Rectal smooth muscle tissue (tissue), 1 donor: ENCODE results near the gene OR2S2.

Experiments used
- H3K27ac ChIP-seq: one replicate; pipeline ENCODE4 v1.7.0; 2013; ENCODE audit warnings: low read depth, low read length, inconsistent platforms
- H3K27me3 ChIP-seq: one replicate; pipeline ENCODE4 v1.7.0; 2013; ENCODE audit warnings: low read length; ENCODE audit not compliant: control insufficient read depth, insufficient read depth
- H3K36me3 ChIP-seq: one replicate; pipeline ENCODE4 v1.7.0; 2013; ENCODE audit warnings: low read length; ENCODE audit not compliant: control insufficient read depth, insufficient read depth
- H3K4me1 ChIP-seq: one replicate; pipeline ENCODE4 v1.7.0; 2013; ENCODE audit warnings: low read length; ENCODE audit not compliant: control insufficient read depth, insufficient read depth
- H3K4me3 ChIP-seq: one replicate; pipeline ENCODE4 v1.7.0; 2013; ENCODE audit warnings: low read length
- H3K9ac ChIP-seq: one replicate; pipeline ENCODE4 v1.7.0; 2013; ENCODE audit warnings: low read length

OR2S2 gene

DNA sequence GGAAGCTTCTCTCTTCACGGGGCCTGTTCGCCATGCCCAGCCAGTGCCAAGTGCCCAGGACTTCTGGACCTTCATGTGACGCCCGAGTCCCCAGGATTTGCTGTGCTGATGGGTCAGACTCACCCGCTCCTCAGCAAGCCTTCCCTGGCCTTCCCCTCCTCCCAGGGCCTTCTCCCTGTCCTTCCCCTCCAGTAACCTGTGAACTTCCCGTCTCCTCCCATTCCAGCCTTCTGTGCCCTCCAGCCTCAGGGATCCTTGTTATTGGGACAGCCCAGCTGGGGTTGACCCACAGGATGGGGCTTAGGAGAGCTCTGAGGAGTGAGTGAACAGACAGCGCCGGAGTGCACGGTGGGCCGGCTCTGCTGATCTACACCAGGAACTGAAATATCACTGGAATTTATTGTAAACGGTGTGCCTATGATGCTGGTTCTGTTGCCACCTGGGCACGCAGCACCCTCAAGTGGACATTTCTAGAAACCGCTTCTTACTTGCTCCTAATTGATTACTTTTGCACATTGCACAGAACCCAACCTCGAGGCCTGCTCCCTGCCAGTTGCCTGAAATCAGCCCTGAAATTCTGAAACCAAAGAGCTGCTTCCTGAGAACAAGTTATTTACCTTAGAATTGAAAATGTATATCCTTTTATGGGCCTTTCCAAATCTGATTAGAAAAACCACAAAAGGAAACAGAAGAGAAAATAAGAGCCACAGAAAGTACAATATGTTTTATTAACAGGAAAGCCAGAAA lies 47.2 kb downstream of the OR2S2 start:
- Histone ChIP-seq H3K4me1 (peaks cover 34% of the 10 kb centered on the region), H3K27ac (no peak overlapping the region), H3K9ac (no peak overlapping the region), H3K36me3 (no peaks in the 10 kb centered on the region), H3K4me3 (no peak overlapping the region), H3K27me3 (no peaks in the 10 kb centered on the region)

DNA sequence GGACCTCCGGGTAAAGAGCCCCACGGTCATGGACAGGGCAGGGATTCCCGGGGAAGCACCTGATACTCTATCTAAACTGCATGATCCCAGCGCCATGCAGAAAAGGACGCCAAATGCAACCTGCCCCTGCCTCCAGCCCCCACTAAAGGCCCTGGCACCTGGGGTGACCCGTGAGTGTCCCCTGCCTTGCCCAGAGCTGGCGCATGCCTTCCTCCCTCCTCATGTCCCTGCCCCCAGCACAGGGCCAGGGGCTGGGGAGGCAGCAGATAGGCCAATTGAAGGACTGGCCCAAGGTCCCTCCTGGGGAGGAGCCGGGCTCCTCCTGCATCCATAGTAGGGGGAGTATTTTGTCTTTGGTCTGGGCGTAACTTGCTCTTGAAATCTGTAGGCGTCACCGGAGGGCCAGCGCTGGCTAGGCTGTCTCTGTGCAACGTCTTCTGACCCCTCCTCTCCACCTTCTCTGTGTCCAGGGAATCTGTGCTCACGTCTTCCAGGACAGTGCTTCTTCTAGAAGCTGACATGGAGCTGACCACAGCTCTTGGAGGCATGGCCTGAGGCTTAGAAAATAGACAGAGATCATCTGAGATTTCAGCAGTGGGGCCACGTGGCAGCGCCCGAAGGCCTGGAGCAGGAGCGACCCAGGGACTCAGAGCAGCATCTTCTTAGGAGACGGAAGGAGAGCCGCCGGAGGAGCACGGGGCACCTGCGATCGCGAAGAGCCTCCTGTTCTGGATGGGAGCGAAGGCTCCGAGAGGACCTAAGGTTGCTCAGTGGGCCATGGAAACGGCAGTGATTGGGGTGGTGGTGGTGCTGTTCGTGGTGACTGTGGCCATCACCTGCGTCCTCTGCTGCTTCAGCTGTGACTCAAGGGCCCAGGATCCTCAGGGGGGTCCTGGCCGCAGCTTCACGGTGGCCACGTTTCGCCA lies 48.0 kb downstream of the OR2S2 start:
- peaks cover 42% of the 10 kb centered on the region for H3K4me1 ChIP-seq
- H3K27me3 ChIP-seq = no peaks in the 10 kb centered on the region
- H3K27ac ChIP-seq = peak overlapping the region; percentile 92
- H3K4me3 ChIP-seq = no peak overlapping the region
- no peak overlapping the region for H3K9ac ChIP-seq
- H3K36me3 ChIP-seq = no peaks in the 10 kb centered on the region

DNA sequence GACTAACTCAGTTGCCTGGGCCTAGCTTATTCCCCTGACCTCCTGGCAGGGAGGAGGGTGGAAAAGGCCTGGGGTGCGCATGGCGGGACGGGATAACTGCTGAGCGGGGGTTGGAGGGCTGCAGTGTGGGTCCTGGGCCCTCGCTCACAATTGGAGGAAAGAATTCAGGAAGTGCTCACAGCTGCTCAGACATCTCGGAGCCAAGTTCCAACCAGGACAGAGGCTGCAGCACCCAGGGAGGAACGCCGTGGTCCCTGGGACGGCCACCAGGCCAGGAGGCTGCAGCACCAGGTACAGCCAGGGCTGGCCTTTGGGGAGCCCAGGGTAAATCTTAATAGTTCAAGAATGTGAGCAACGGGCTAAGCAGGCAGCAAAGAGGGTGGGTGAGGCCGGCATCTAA lies 48.7 kb downstream of the OR2S2 start, which contains the start of gene SPAAR:
TSS of gene SPAAR (plus strand) at position 217 of the 400 bp plus-strand sequence. CDS start 974 bp downstream, outside the sequence.
- peaks cover 42% of the 10 kb centered on the region for H3K4me1 ChIP-seq

DNA sequence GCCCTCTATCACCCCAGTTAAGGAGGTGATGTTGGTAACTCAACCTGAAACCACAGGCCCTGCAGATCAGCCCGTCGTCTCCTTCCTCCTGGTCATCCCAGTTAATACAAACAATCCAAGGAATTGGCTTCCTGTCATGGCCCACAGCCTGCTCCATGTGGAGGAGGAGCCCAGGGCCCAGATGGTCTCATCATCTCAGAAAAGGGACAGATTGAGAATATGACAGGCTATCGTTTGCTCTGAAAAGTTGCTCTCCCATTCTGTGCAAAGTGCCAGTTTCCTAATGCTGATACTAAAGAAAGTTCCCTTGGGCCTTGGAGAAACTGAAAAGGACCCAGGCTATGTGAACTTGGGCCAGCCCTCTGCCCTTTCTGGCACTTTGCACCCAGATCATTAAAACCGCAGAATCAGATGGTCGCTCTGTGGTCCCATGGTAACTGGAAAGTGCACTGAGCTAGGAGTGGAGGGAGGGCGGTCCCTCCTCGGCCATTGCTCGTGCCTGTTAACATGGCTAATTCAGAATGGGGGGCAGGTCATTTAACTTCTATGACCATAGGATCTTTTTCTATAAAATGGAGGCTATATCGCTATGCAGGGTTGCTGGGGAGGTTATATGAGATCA lies 49.3 kb downstream of the OR2S2 start:
- H3K9ac ChIP-seq = no peak overlapping the region
- peaks cover 42% of the 10 kb centered on the region for H3K4me1 ChIP-seq
- H3K36me3 ChIP-seq = no peaks in the 10 kb centered on the region
- H3K27ac ChIP-seq = peak overlapping the region; percentile 92
- no peaks in the 10 kb centered on the region for H3K27me3 ChIP-seq
- H3K4me3 ChIP-seq = peak overlapping the region; percentile 4

More for the DNA sequence above, 48.7 kb downstream of the OR2S2 start, which contains the start of gene SPAAR:
- peak within 1 kb of the TSS; percentile 4 for H3K4me3 ChIP-seq
- H3K36me3 ChIP-seq = no peaks in the 10 kb centered on the region
- peak within 1 kb of the TSS; percentile 92 for H3K27ac ChIP-seq
- H3K27me3 ChIP-seq = no peaks in the 10 kb centered on the region
- no peak within 1 kb of the TSS for H3K9ac ChIP-seq

DNA sequence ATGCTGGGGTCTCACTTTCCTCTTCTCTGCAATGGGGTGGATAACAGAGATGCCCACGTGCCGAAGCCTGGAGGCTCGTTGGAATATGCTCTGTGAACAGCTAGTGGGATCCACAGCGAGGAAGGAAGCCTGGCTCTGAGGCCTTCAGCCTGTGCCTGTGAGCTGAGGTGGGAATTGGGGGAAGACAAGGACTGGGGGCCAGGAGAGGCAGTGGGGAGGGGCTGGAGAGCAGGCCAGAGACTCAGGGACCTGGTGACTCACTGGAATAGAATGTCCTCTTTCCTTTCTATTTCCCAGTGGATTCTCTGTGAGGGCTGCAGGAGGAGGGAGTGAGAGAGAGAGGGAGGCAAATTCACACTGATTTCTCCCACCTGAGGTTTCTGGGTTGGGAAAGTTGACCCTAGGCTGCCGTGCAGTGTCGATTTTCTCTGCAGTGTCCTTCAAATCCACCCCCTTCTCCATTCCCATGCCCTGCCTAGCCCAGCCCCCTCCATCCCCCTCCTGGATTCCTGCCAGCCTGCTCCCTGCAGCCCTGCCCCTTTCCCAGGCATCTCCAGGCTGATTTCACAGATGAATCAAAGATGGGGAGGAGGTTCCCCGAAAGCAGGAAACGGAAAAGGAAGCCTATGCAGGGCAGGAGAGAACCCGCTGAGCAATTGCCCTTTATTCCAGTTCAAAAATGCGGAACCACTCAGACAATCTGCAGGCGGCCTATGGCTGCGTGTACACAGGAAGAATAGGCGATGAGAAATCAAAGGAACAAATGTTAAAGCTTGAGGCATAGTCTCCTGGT lies 50.0 kb downstream of the OR2S2 start:
- no peak overlapping the region for H3K9ac ChIP-seq
- no peaks in the 10 kb centered on the region for H3K27me3 ChIP-seq
- H3K4me3 ChIP-seq = peak overlapping the region; percentile 17
- H3K36me3 ChIP-seq = no peaks in the 10 kb centered on the region
- H3K4me1 ChIP-seq = peaks cover 42% of the 10 kb centered on the region
- peak overlapping the region; percentile 92 for H3K27ac ChIP-seq
